Jurkat, Clone E6-1 (cell line): ENCODE results near the gene LCNL1. TPM values are rescaled to one million over a fixed set of nuclear protein-coding genes. Genes with fewer than 3 reads are reported as not detected.
A peak's percentile ranks its signal among the peaks of the same experiment; 100 is the strongest.

ENCODE experiments used
- DNase-seq: peaks from one replicate; pipeline ENCODE4 v3.0.0-alpha.2; 2011; ENCODE audit warnings: low read depth, low spot score
- H3K4me3 ChIP-seq: 2 replicates; pipeline ENCODE4 v1.5.1; 2011; ENCODE audit warnings: mild to moderate bottlenecking, low read length, control low read depth, moderate library complexity
- polyA plus RNA-seq: library from polyadenylated mRNA; unstranded; fragments of >200 nt; gene quantifications from one replicate; pipeline ENCODE4 v1.2.1, GENCODE V29; 2012; ENCODE audit warnings: missing spikeins; ENCODE audit not compliant: insufficient read length, insufficient read depth

Gene LCNL1
- polyA plus RNA-seq: not detected

DNA sequence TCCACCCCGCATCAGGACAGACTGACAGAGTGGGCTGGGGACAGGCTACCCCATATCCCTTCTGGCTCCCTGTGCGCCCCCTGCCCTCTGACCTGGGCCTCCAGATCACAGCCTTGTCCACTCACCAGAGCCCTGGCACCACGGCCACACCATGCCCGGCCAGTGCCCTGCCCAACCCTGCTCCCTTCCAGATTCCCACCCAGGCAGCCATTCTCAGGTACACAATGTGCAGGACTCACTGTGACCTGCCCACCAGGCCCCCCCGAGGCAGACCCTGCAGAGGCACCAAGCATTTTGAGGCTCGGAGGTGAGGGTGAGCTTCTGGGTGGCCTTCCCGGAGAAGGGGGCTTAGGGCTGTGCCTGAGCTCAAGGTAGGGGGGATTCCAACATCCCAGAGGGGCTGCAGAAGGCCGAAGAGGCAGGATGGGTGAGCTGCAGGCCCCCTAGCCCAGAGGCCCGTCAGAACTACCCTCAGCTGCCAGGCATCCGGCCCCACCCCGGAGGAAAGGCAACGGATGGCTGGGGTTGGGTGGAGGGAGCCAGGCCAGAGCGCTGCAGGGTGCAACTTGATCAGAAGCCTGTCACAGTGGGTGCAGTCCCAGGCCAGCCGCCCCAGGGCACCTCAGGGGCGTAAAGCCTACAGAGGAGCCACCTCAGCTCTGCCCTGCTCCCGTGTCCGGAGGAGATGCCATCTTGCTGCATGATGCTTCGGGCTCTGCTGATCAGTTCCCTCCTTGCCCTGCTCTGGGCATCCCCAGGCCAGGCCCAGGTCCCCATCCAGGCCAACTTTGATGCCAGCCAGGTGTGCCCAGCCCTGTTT is at the start of gene LCNL1:
LCNL1 (plus strand) TSS at position 762 of the 820 bp plus-strand sequence. CDS start 594 bp downstream, outside the sequence.
- H3K4me3 ChIP-seq: no peak within 1 kb of the TSS
- DNase-seq: no peak

DNA sequence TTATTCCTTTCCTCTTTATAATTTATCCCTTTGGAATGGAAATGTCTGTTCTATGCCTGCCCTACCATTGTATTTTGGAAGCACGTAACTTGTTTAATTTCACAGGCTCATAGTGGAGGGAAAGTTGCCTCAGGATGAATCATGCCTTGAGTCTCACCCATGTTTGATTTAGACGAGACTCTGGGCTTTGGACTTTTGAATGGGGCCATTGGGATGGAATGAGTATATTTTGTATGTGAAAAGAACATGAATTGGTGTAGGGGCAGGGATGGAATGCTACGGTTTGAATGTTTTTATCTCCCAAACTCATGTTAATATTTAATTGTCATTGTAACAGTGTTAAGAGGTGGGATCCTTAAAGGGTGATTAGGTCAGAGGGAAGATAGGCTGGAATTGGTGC is 48.5 kb upstream of the LCNL1 start:
- DNase-seq: no peak

DNA sequence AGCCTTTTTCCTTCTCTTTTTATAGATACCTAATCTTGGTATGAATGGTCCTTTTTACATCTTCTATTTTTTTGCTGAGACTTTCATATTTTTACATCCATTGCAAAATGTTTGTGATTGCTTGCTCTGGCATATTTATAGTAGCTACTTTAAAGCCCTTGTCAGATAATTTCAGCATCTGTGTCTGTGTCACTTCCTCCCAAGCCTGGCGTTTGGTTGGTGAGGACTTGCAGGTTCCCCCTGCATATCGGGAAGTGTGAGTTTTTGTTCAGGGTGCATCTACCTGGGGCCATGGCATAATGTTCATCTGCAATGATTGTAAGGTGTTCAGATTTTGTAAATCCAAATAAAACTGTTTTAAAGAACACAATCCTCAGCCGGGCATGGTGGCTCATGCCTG is 47.1 kb upstream of the LCNL1 start:
- no peak overlapping the region for H3K4me3 ChIP-seq
- no peak for DNase-seq

More for the DNA sequence above, 48.5 kb upstream of the LCNL1 start:
- H3K4me3 ChIP-seq: no peak overlapping the region

DNA sequence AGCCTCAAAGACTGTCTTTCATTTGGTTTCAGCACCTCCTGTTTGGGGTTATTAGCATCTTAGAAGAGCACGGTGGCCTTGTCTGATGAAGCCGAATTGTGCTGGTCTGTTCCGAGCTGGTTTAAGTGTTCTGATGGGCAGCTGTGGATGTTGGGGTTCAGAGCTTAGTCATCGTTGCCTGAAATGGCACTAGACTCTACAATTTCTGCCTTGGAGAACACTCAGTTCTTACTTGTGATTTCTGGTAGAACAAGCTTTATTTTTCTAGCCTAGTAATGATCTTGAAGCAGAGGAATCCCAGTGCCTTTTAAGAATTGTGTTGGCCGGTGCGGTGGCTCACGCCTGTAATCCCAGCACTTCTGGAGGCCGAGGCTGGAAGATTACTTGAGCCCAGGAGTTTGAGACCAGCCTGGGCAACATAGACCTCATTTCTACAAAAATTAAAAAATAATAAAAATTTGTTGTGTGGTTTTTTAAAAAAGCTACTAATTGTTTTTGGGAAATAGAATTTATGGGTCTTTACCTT is 46.1 kb upstream of the LCNL1 start:
- no peak overlapping the region for H3K4me3 ChIP-seq

DNA sequence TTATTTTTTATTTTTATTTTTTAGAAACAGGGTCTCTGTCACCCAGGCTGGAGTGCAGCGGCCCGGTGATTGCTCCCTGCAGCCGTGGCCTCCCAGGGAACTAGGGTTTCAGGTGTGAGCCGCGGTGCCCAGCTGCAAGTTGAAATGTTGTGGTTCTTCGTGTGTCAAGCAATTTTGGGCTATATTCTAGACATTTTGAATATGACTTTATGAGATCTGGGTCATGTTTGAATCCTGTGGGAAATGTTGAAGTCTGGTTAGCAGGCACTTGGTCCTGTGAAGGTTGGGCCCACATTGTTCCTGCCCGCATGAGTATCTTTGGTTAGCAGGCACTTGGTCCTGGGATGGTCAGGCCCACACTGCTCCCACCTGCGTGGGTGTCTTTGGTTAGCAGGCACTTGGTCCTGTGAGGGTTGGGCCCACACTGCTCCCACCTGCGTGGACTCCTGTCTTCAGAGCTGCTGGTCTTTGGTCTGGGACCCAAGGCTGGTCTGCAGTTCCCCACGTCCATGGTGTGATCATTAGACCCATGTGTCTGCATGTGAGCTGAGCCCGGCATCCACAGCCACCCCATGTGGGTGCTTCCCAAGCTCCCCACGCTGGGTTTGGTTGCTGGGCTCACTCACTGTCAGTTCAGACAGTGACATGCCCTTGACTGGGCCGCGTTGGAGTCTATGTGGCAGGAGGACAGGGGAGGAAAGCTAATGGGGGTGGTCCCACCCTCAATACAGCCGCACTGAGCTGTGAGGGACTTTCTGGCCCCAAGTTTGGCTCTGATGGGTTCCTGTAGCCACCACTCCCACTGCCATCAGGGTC is 45.4 kb upstream of the LCNL1 start:
- DNase-seq: no peak
- no peak overlapping the region for H3K4me3 ChIP-seq

More for the DNA sequence above, 46.1 kb upstream of the LCNL1 start:
- DNase-seq: no peak

DNA sequence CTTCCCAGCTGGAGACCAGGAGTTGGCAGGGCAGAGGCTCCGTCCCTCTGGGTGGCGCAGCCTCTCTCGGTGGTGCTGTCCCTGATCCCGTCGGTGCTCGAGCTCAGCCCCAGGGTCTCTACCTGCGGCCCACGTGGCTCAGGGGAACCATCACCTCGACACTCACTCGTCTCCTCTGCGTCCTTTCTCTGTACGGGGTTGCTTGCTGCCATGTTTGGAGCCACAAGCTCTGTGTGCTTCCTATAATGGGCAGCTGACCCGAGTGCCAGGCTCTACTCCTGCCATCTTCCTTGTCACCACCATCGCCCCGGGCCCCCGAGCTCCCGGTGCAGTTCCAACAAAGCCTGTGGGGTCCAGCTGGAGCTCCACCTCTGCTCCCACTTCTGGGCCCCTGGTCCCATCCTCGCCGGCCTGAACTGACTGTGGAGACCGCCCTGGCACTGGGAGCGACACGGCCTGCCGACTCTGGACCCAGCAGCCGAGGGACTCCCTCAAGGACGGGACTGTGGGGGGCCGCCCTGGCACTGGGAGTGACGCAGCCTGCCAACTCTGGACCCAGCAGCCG is 43.3 kb upstream of the LCNL1 start:
- no peak for DNase-seq

DNA sequence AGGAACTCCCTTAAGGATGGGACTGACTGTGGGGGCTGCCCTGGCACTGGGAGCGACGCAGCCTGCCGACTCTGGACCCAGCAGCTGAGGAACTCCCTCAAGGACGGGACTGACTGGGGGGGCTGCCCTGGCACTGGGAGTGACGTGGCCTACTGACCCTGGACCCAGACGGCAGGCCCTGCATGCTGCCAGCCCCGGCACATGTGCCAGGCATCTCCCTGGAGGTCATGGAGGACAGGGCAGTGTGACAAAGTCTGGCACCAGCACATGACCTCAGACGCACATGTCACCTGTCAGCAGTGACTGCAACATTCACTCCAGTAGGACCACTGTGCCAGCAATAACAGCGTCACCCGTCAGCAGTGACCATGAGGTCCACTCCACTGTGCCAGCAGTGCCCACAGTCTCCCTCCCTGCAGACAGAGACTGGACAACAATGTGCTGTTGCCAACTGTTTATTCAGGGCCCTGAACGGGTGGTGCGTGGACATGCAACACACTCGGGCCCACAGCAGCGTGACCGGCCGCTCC is 42.7 kb upstream of the LCNL1 start:
- H3K4me3 ChIP-seq: no peak overlapping the region
- DNase-seq: no peak

More for the DNA sequence above, 43.3 kb upstream of the LCNL1 start:
- no peak overlapping the region for H3K4me3 ChIP-seq

DNA sequence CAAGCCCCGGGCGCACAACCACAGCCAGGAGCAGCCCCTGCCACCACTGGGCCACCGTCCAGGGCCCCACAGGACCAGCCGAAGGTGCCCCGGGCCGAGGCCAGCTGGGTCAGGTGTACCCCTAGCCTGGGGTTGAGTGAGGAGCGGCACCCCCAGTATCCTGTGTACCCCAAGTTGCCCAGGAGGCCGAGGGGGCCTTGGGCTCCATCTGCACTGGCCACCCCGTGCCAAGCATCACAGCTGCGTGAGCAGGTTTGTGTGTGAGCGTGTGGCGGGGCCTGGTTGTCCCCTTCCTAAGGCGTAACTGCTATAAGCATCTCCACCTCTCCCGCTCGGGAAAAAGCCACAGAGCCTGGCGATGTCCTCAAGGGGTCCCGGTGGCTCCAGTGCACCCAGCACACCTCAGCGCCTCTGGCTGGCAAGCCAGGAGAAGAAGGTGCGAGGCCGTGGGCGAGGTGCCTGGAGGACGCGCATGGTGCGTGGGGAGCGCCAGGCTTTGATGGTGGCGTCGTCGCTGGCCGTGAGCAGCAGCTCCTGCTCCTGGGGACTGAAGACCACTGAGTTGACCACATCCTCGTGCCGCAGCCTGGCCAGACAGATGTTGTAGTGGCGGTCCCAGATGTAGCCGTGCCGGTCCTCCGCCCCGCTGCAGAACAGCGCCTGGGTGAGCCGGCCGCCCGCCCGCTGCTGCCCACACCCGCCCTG is 42.1 kb upstream of the LCNL1 start:
- no peak overlapping the region for H3K4me3 ChIP-seq
- no peak for DNase-seq

DNA sequence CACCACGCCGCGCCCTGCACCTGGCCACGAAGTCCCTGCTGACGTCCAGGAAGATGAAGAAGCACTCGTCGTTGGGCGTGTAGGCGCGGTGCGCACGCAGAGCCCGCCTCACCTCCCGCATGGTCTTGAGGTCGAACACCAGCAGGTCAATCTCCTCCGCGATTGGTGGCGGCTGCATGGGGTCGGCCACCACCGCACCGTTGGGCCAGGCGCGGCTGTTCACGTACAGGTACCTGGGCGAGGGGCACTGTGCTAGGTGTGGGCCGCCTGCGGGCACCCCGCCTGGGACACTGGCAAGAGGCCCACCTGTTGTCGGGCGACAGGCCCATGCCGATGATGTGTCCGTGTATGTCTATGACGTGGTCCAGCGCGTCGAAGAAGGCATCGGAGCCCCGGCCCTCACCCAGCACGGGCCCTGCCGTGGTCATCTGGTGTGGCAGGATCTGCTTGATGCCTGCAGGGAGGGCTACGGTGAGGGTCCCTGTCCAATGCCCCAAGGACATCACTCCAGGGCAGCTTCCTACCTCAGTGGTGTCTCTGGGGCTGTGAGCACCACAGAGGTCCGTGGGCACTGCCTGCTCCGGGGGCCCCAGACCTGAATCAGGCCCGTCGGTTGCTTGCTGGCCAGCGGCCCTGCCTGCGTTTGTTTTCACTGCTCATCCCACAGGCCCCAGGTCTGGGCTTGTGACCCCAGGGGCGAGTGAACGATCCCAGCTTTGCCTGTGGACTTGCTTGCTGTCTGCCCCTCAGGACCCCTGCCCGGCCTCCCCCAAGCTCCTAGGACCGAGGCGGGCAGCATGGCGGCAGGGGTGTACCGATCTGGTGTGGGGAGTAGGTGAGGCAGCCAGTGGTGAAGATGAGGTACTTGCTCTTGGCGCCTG is 41.3 kb upstream of the LCNL1 start:
- H3K4me3 ChIP-seq: no peak overlapping the region

DNA sequence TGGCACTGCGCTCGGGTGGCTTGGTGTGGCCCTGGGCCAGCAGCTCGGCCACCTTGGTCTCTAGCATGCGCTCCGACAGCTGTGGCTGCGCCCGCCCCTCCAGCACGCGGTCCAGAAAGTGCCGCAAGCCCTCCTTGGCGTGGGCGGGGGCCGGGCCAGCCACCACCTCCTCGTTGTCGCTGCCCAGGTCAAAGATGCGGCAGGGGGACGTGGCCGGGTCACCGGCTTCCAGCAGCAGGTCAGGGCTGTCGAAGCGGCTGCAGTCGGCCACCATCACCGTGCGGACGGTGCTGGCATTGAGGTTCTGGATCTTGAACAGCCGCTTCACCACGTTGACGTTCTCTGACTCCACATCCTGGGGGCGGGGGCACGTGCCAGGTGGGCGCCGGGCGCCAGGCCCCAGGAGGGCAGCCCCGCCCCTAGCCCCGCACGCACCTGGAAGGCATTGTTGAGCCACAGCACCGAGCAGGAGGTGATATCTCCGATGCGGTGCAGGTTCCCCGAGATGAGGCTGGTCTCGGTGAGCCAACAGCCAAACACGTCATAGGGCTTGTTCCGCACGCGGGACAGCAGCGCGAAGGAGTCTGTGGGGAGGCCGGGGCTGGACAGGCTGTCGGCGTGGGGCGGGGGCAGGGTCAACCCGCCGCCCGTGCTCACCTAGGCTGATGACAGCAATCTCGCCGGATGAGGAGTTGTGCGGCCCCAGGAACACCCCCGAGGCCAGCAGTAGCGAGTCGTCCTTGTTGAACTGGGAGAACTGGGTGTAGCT is 40.5 kb upstream of the LCNL1 start:
- no peak overlapping the region for H3K4me3 ChIP-seq
- no peak for DNase-seq

More for the DNA sequence above, 41.3 kb upstream of the LCNL1 start:
- DNase-seq: no peak

DNA sequence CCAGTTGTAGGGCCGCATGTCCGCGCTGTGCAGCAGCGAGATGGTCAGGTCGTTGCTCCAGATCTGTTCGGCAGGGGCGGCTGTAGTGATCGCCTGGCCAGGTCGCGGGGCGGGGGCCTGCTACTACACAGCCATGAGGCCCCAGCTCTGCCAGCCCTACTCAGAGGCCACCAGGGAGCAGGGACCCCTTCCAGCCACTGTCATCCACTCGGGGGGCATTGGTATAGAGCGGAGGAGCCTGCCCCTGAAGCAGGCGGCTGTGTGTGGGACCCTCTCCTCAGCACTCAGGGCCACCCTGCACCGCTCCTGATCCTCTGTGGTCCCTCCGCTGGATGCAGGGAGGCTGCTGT is 39.9 kb upstream of the LCNL1 start:
- H3K4me3 ChIP-seq: peak overlapping the region; percentile 78; the same call in 1 of the 2 replicates
- DNase-seq: no peak

DNA sequence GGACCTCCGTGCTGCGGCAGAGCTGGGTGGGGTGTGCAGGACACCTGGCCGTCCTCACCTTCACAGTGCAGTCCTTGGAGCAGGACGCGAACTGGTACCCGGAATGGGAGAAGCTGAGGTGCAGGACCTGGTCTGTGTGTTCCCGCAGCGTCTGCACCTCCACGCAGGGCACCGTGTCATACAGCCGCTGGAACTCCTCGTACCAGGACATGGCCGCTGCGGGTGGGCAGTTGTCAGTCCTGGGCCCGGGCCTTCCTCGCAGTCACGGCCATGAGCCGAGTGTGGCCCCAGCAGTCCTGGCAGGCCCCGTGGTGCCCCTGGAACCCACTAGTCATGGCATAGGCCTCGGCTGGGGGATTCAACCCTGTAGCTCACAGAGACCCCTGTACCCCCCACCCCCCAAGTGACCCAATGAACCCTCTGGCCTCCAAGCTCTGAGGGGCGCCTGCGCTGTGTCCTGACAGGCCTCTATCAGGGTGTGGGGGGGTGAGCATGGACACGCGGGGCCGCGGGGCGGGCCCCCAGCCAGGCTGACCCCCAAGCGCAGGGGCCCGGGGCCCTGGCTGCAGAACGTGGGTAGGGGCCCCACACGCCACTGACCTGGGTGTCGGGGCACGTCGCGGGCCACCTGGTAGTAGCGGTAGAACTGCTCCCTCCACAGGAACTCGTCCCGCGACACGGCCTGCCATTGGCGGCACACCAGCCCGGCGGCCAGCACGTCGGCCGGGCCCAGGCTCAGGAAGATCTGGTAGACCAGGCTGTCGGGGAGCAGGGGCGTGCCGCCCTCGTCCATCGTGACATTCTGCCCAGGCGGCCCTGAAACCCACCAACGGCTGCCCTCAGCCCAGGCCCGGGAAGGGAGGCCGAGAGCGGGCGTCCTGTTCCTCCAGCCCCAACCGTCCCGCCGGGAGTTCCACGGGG is 39.2 kb upstream of the LCNL1 start:
- DNase-seq: no peak
- H3K4me3 ChIP-seq: peak overlapping the region; percentile 78

DNA sequence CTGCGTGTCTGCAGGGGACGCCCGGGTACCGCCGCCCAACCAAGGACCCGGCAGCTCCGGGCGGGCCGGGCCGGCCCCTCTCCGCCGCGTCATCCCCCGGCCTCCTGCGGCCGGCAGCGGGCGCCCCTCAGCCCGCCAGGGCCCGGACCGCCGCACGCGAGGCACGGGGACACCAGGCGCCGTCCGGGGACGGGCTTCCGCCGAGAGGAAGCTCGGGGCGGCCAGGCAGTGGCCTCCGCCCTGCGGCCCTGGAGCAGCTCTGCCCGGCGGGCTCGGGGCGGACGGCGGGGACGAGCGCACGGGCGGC is 38.6 kb upstream of the LCNL1 start:
- peak overlapping the region; percentile 78 for H3K4me3 ChIP-seq
- no peak for DNase-seq

DNA sequence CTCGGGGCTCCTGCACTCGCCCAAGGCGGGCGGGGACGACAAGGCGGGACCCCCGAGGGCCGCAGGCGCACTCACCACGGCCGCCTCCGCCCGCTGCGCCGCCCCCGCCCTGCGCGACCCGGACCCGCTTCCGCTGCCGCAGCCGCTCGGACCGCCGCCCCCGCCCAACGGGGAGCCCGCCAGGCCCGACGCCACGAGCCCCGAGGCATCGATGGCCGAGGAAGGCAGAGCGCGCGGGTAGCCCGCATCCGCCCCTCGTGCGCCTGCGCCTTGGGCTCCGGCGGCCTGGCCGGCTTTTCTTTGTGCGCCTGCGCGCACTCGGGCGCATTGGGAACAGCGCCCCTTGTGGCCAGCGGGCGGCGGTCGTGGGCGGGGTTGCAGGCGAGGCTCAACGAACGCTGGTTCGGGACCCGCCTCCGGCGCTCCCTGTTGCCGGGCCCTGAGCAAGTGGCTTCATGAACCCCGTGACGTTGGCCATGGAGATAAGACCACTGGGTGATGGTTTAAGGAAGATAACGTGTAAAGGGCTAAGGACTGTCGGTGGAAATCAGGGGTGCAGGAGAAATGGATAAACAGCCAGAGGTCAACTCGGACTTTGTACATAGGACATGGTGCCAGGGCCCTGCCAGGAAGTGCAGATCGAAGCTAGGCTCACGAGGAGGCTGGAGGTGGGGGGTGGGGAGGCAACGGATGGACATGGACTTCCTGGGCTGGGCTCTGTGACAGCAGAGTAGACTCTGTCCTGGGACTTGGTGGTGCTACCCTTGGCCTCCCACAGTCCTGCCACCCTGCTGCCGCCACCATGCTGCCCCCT is 38.1 kb upstream of the LCNL1 start, which contains the start of the genes C8G and FBXW5:
C8G (plus strand) TSS at position 725 of the 814 bp plus-strand sequence; CDS start at position 803, 78 bp downstream.
FBXW5 (minus strand) TSS at position 220 of the 814 bp plus-strand sequence. CDS start 655 bp downstream, outside the sequence.
- peak within 1 kb of the TSS; percentile 78 for H3K4me3 ChIP-seq
- peak; percentile 82 for DNase-seq
